CD1c-positive myeloid dendritic cell (primary cell): Measurements from ENCODE around the gene CYB561A3.

Experiments used
- DNase-seq: peaks from one replicate; pipeline ENCODE4 v3.0.0-alpha.2; 2016; ENCODE audit errors: extremely low spot score

Gene CYB561A3

DNA sequence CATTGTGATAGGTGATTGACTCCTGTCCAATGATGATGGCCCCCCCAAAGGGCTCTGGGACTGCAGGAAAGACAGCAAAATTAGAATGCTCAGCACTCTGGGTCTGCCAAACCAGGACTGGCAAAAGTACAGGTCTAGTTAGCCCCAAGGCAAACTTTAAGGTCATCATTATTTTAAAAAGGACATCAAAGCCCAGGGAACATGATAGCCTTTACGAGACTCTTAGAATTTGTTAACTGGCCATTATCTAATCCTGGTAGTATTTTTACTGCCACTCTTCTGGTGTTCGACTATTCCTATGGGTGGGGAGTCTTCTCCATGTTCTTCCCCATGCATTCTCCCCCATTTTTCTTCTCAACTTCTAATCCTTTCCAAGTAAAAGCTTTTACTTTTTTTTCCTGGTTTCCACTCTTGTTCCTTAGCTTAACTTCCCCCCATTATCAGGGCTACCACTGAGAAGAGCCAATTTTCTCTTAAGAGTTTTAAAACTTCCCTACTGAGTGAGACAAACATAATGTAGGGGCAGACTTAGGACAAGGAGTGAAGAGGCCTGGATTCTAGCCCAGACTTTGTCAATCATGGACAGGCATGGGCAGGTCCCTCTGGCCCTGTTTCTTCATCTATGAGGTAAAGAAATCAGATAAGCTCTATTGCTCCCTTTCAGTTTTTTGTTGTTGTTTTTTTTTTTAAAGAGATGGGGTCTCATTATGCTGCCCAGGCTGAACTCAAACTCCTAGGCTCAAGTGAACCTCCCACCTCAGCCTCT, 35.9 kb downstream of the CYB561A3 start:
- DNase-seq, result no peak

- DNase-seq, result no peak
Observed at GRCh38 chr11:61315260-61315659, 46.4 kb downstream of the CYB561A3 start.

DNA sequence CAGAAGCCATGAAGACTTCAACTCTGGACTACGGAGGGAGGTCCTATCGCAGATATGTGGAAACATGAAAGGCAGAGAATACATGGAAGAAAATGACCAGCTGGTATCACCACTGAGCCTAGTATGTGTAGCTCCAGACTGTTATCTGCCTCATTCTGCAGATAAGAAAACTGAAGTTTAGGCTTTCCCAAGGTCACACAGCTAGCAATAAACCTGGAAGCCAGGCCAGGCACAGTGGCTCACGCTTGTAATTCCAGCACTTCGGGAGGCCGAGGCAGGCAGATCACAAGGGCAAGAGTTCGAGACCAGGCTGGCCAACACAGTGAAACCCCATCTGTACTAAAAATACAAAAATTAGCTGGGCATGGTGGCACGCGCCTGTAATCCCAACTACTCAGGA, 50.9 kb downstream of the CYB561A3 start:
- DNase-seq, result no peak

DNA sequence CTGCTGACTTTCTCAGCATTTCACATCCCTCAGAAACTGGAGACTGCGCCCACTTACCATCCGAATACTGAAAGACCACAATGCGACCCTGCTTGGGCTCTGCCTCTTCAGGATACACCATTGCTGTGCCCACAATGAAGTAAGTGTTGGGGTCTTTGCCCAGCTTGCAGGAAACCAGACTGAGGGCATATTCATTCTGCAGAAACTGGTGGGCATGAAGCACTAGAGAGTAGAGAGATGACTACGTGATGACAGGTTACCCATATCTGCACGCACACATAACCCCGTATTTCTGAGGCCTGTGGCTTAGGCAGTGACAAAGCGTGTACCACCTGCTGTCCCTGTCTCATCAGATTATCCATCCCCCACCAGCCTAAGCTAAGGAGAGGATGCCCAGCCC, 51.9 kb downstream of the CYB561A3 start:
- no peak for DNase-seq

GRCh38 chr11:61309141-61309540, 52.5 kb downstream of the CYB561A3 start:
- no peak for DNase-seq

- no peak for DNase-seq
Observed at GRCh38 chr11:61307354-61307753, 54.3 kb downstream of the CYB561A3 start.

DNA sequence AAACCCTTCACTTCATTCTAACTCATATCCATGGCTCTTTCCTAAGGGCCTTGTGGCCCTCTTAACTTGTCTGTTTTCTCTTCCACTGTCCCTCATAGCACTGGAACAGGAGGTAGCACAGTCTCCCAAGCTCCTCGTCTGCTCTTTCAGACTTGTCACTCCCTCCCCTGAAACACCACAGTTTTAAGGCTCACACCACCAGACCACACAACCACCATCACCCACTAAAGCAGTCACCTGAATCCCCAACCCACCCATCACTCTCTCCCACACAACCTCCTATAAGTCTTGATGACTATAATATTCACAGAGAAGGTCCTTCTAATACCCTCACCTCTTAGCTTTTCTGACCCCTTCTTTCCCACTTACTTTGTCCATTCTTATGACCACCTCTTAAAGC, 55.5 kb downstream of the CYB561A3 start:
- DNase-seq, result no peak

- no peak for DNase-seq
Observed at GRCh38 chr11:61305417-61305816, 56.3 kb downstream of the CYB561A3 start.

DNA sequence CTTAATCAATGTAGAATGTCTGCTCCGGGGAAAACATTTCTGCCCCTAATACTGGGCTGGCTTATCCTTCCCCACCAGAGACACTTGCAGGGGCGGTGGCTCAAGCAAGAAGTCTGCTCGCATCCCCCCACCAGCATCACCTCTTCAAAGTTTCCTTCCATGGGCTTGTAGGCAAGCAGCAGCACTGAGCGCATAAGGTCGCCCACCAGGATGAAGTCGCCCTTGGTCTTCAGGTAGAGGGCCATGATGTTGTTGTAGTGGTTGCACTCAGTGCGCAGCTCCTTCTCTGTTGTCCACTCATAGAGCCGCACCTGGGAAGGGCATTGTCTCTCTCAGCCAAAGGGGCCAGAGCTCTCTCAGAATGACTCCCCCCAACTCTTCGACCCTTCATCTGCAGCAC, 58.0 kb downstream of the CYB561A3 start:
- DNase-seq, result no peak

- no peak for DNase-seq
Observed at GRCh38 chr11:61302550-61302949, 59.1 kb downstream of the CYB561A3 start.
